T-helper 22 cell (primary cell): ENCODE results near the gene LPIN3.

ENCODE experiments used
- DNase-seq: peaks from one replicate; pipeline ENCODE4 v3.0.0-alpha.2; 2020; ENCODE audit warnings: low read depth

Gene LPIN3

GRCh38 chr20:41392871-41393704, 52.5 kb downstream of the LPIN3 start:
- DNase-seq: no peak

- no peak for DNase-seq
These were observed 53.1 kb downstream of the LPIN3 start for GRCh38 chr20:41393705-41394066.

GRCh38 chr20:41394081-41394480, 53.5 kb downstream of the LPIN3 start:
- no peak for DNase-seq

- no peak for DNase-seq
These were observed 54.5 kb downstream of the LPIN3 start for GRCh38 chr20:41394931-41395666.

- DNase-seq: no peak
These were observed 55.3 kb downstream of the LPIN3 start for GRCh38 chr20:41395667-41396664.

GRCh38 chr20:41398408-41398807, 57.8 kb downstream of the LPIN3 start:
- DNase-seq: no peak

GRCh38 chr20:41403604-41404003, 63.0 kb downstream of the LPIN3 start:
- no peak for DNase-seq

GRCh38 chr20:41405436-41405835, 64.8 kb downstream of the LPIN3 start:
- no peak for DNase-seq

GRCh38 chr20:41406353-41406752, 65.7 kb downstream of the LPIN3 start:
- no peak for DNase-seq

GRCh38 chr20:41406896-41407444, 66.3 kb downstream of the LPIN3 start:
- DNase-seq: no peak

GRCh38 chr20:41407607-41408006, 67.0 kb downstream of the LPIN3 start:
- DNase-seq: no peak

GRCh38 chr20:41408156-41408794, 67.7 kb downstream of the LPIN3 start:
- DNase-seq: no peak

GRCh38 chr20:41408986-41409385, 68.4 kb downstream of the LPIN3 start:
- no peak for DNase-seq
